IMR-90 (cell line): ENCODE measurements around the gene ZBTB48. TPM values are rescaled to one million over a fixed set of nuclear protein-coding genes. Genes with fewer than 3 reads are reported as not detected.

ENCODE experiments used
- ATAC-seq: fragments of 200-7000 bp; cut with Tn5 transposase; 2 replicates; pipeline ENCODE4 v1.9.1; 2020; ENCODE audit warnings: low read depth, mild to moderate bottlenecking, moderate library complexity
- BruUV-seq: library from RNA; stranded (reverse); fragments of 400-500 nt; replicated peaks from 2 replicates; lab custom pipeline; 2021; lab: Mats Ljungman, UMichigan
- CTCF ChIA-PET: fragments of 300-600 bp; formaldehyde crosslinking; extraction: SDS; loops from one replicate; lab custom pipeline; 2021; ENCODE audit warnings: antibody characterized with exemption; lab: Yijun Ruan, JAX
- POLR2A ChIA-PET: fragments of 300-600 bp; sonication (Branson Sonifier 250); formaldehyde crosslinking; loops from one replicate; lab custom pipeline; 2022; ENCODE audit warnings: antibody characterized with exemption; ENCODE audit not compliant: unreplicated experiment; lab: Charles Lee
- DNase-seq: peaks from one replicate; pipeline ENCODE4 v3.0.0; 2013
- H2AFZ ChIP-seq: replicated peaks from 2 replicates; pipeline ENCODE3; 2013; ENCODE audit warnings: low read length, mild to moderate bottlenecking; ENCODE audit not compliant: poor library complexity
- H2AK5ac ChIP-seq: 2 replicates; pipeline ENCODE4 v1.6.1; 2013; ENCODE audit warnings: low read depth, low read length, inconsistent platforms
- H2AK9ac ChIP-seq: replicated peaks from 2 replicates; pipeline ENCODE3; 2013; ENCODE audit warnings: mild to moderate bottlenecking, low read depth, low read length, moderate library complexity; ENCODE audit not compliant: poor library complexity
- H2BK120ac ChIP-seq: 2 replicates; pipeline ENCODE4 v1.6.1; 2013; ENCODE audit warnings: low read depth, low read length, inconsistent platforms
- H2BK15ac ChIP-seq: 3 replicates; pipeline ENCODE4 v1.6.1; 2013; ENCODE audit warnings: low read depth, low read length, inconsistent platforms
- H2BK20ac ChIP-seq: 2 replicates; pipeline ENCODE4 v1.6.1; 2013; ENCODE audit warnings: low read depth, mild to moderate bottlenecking, inconsistent platforms, low read length, moderate library complexity
- H2BK5ac ChIP-seq: 2 replicates; pipeline ENCODE4 v1.6.1; 2013; ENCODE audit warnings: mild to moderate bottlenecking, low read depth, low read length, inconsistent platforms; ENCODE audit not compliant: poor library complexity, severe bottlenecking
- H3K14ac ChIP-seq: replicated peaks from 2 replicates; pipeline ENCODE4 v1.6.1; 2013; ENCODE audit warnings: low read depth, low read length, inconsistent platforms
- H3K18ac ChIP-seq: 2 replicates; pipeline ENCODE4 v1.6.1; 2013; ENCODE audit warnings: low read depth, low read length, control low read depth
- H3K23ac ChIP-seq: 2 replicates; pipeline ENCODE4 v1.6.1; 2013; ENCODE audit warnings: low read depth, low read length, inconsistent platforms
- H3K27ac ChIP-seq: 2 replicates; pipeline ENCODE4 v1.5.1; 2013; ENCODE audit warnings: mild to moderate bottlenecking, control low read depth, low read length; ENCODE audit not compliant: insufficient read depth
- H3K27me3 ChIP-seq: 2 replicates; pipeline ENCODE4 v1.6.1; 2013; ENCODE audit warnings: low read length; ENCODE audit not compliant: control insufficient read depth, insufficient read depth
- H3K36me3 ChIP-seq: 2 replicates; pipeline ENCODE4 v1.6.1; 2013; ENCODE audit warnings: low read length, mixed read lengths; ENCODE audit not compliant: control insufficient read depth, insufficient read depth
- H3K4ac ChIP-seq: 2 replicates; pipeline ENCODE4 v1.6.1; 2013; ENCODE audit warnings: low read depth, low read length, inconsistent platforms
- H3K4me1 ChIP-seq: 2 replicates; pipeline ENCODE4 v1.6.1; 2013; ENCODE audit warnings: low read length, mixed read lengths; ENCODE audit not compliant: control insufficient read depth, insufficient read depth
- H3K4me2 ChIP-seq: 2 replicates; pipeline ENCODE4 v1.6.1; 2013; ENCODE audit warnings: low read depth, mild to moderate bottlenecking, control low read depth, low read length, moderate library complexity
- H3K4me3 ChIP-seq: 2 replicates; pipeline ENCODE4 v1.5.1; 2013; ENCODE audit warnings: low read depth, mild to moderate bottlenecking, control low read depth, low read length, moderate library complexity; ENCODE audit not compliant: insufficient read depth
- H3K56ac ChIP-seq: 2 replicates; pipeline ENCODE4 v1.6.1; 2013; ENCODE audit warnings: low read length, inconsistent platforms; ENCODE audit not compliant: insufficient read depth; ENCODE audit errors: extremely low read depth
- H3K79me1 ChIP-seq, 2 experiments: 2 replicates each; pipeline ENCODE4 v1.6.1; 2013; ENCODE audit warnings: low read length in 2 of 2, inconsistent platforms in 1 of 2, low read depth in 1 of 2
- H3K9ac ChIP-seq: 2 replicates; pipeline ENCODE4 v1.6.1; 2013; ENCODE audit warnings: low read depth, low read length, control low read depth
- H3K9me1 ChIP-seq: 2 replicates; pipeline ENCODE4 v1.6.1; 2013; ENCODE audit warnings: low read length, inconsistent platforms; ENCODE audit not compliant: insufficient read depth
- H3K9me3 ChIP-seq: 2 replicates; pipeline ENCODE4 v1.6.1; 2013; ENCODE audit warnings: low read length; ENCODE audit not compliant: control insufficient read depth, insufficient read depth
- H4K20me1 ChIP-seq: 2 replicates; pipeline ENCODE4 v1.6.1; 2013; ENCODE audit warnings: low read length, inconsistent platforms; ENCODE audit not compliant: insufficient read depth
- H4K5ac ChIP-seq: 2 replicates; pipeline ENCODE4 v1.6.1; 2013; ENCODE audit warnings: mild to moderate bottlenecking, low read depth, low read length, control low read depth
- H4K8ac ChIP-seq, 2 experiments: 2 replicates each; pipeline ENCODE4 v1.6.1; 2013; ENCODE audit warnings: low read depth in 2 of 2, low read length in 2 of 2, control low read depth in 1 of 2, inconsistent platforms in 1 of 2
- H4K91ac ChIP-seq: 2 replicates; pipeline ENCODE4 v1.6.1; 2013; ENCODE audit warnings: low read depth, low read length, inconsistent platforms; ENCODE audit not compliant: insufficient read depth
- CHD1 ChIP-seq: IDR thresholded peaks from 2 replicates; pipeline ENCODE4 v1.6.1; 2012; ENCODE audit warnings: low read depth, low read length, improper control_type of control experiment
- MAFK ChIP-seq: IDR thresholded peaks from 2 replicates; pipeline ENCODE4 v1.6.1; 2012; ENCODE audit warnings: low read depth, low read length, improper control_type of control experiment
- MAZ ChIP-seq: IDR thresholded peaks from 2 replicates; pipeline ENCODE4 v1.6.1; 2012; ENCODE audit warnings: low read depth, mild to moderate bottlenecking, low read length, improper control_type of control experiment, moderate library complexity, borderline replicate concordance
- MXI1 ChIP-seq: IDR thresholded peaks from 2 replicates; pipeline ENCODE4 v1.6.1; 2012; ENCODE audit warnings: low read depth, mild to moderate bottlenecking, low read length, moderate library complexity, borderline replicate concordance
- RAD21 ChIP-seq: IDR thresholded peaks from 2 replicates; pipeline ENCODE4 v1.6.1; 2012; ENCODE audit warnings: low read length, improper control_type of control experiment
- RCOR1 ChIP-seq: IDR thresholded peaks from 2 replicates; pipeline ENCODE4 v1.6.1; 2012; ENCODE audit warnings: mild to moderate bottlenecking, low read length, improper control_type of control experiment; ENCODE audit not compliant: insufficient replicate concordance
- RFX5 ChIP-seq: IDR thresholded peaks from 2 replicates; pipeline ENCODE4 v1.8.0; 2012; ENCODE audit warnings: low read depth, mild to moderate bottlenecking, low read length, moderate library complexity
- SMC3 ChIP-seq: fragments of 150-350 bp; IDR thresholded peaks from 2 replicates; pipeline ENCODE4 v1.6.1; 2016; ENCODE audit warnings: low read depth, mild to moderate bottlenecking, antibody characterized with exemption, low read length, moderate library complexity
- WGBS, 2 experiments: methylation state at CpG; one replicate each; pipeline versions ENCODE4 v1.1.5 to v1.1.7; 2013; ENCODE audit warnings: missing lambda C conversion rate in 2 of 2; ENCODE audit not compliant: insufficient read length in 1 of 2; ENCODE audit errors: extremely low coverage in 2 of 2; 5-methylcytosine and 5-hydroxymethylcytosine counted together
- dilution Hi-C: fragments of 300-500 bp; cut with HindIII; formaldehyde crosslinking; loops from one replicate; pipeline ENCODE4 v1.14.3; 2018; ENCODE audit warnings: low sequenced_read_pairs; ENCODE audit not compliant: unreplicated experiment
- in situ Hi-C: fragments of 300-500 bp; cut with MboI; formaldehyde crosslinking; loops from 3 replicates; pipeline ENCODE4 v1.14.3; 2019; ENCODE audit warnings: low sequenced_read_pairs, inconsistent platforms, mixed read lengths
- intact Hi-C: fragments of 100-400 bp; cut with micrococcal nuclease; formaldehyde crosslinking; loops from 2 replicates; pipeline ENCODE4 v1.10.0; 2022
- polyA plus RNA-seq, 3 experiments: library from polyadenylated mRNA; depleted of rRNA; stranded (reverse); fragments of >200 nt; gene quantifications; 2 replicates each; pipeline ENCODE4 v1.2.3, GENCODE V29; 2012; ENCODE audit warnings: low replicate concordance in 1 of 3
- total RNA-seq: library from RNA; depleted of rRNA; stranded (reverse); fragments of >200 nt; gene quantifications from 2 replicates; pipeline ENCODE4 v1.2.3, GENCODE V29; 2012
- TF ChIP-seq, protein P1 (sequence below): conservative IDR thresholded peaks from 2 replicates; pipeline ENCODE4 v1.5.1; 2012; ENCODE audit warnings: mild to moderate bottlenecking, low read depth, low read length, improper control_type of control experiment
- TF ChIP-seq, protein P2 (sequence below): fragments of 150-350 bp; IDR thresholded peaks from 2 replicates; pipeline ENCODE4 v1.6.1; 2016; ENCODE audit warnings: low read depth, mild to moderate bottlenecking, low read length, moderate library complexity, borderline replicate concordance
- TF ChIP-seq, protein P3 (sequence below): fragments of 150-350 bp; IDR thresholded peaks from 2 replicates; pipeline ENCODE4 v1.6.1; 2017; ENCODE audit warnings: mild to moderate bottlenecking, antibody characterized with exemption, low read length, low read depth

Gene ZBTB48
- total and polyA plus RNA-seq, 2 of the 4 experiments (the other 2 are of a cell fraction): 9.3 to 17.5 TPM

GRCh38 chr1:6554031-6554906, 25.5 kb upstream of the ZBTB48 start, which contains the start of gene NOL9:
Gene NOL9 (minus strand): TSS chr1:6554513. CDS start chr1:6554502, 11 bp downstream.
- Histone ChIP-seq H4K91ac (peak within 1 kb of the TSS; percentile 41; the same call in 1 of the 2 replicates), H3K14ac (peak within 1 kb of the TSS; percentile 44; the same call in 1 of the 2 replicates), H3K18ac (no peak within 1 kb of the TSS), H3K9ac (peak within 1 kb of the TSS; percentile 48), H3K79me1 (peaks cover 14 to 25% of the 10 kb centered on the region in 2 experiments), H2BK15ac (no peak within 1 kb of the TSS), H3K27ac (peak within 1 kb of the TSS; percentile 64; the same call in 1 of the 2 replicates), H4K20me1 (0 out of 2 replicates have a peak, but pooled peaks cover 9% of the 10 kb centered on the region), H4K8ac (peak within 1 kb of the TSS; percentile 85 to 88), H4K5ac (peak within 1 kb of the TSS; percentile 10), H2BK5ac (peak within 1 kb of the TSS; percentile 56), H3K4me2 (peak within 1 kb of the TSS; percentile 96), H3K56ac (peak within 1 kb of the TSS; percentile 58; the same call in 1 of the 2 replicates), H3K9me1 (peaks cover 4% of the 10 kb centered on the region; the same call in 1 of the 2 replicates), H2AK5ac (peak within 1 kb of the TSS; percentile 59), H2AK9ac (peak within 1 kb of the TSS; percentile 96), H3K23ac (0 out of 2 replicates have a peak within 1 kb of the TSS, but pooled peaks have one; percentile 59), H3K36me3 (peaks cover 6% of the 10 kb centered on the region), H3K9me3 (no peaks in the 10 kb centered on the region), H3K4me3 (peak within 1 kb of the TSS; percentile 75), H2BK20ac (no peak within 1 kb of the TSS), H3K4ac (peak within 1 kb of the TSS; percentile 39; the same call in 1 of the 2 replicates), H3K4me1 (peaks cover 5% of the 10 kb centered on the region), H2AFZ (peak within 1 kb of the TSS; percentile 95), H3K27me3 (no peaks in the 10 kb centered on the region), H2BK120ac (0 out of 2 replicates have a peak within 1 kb of the TSS, but pooled peaks have one; percentile 44)
- in situ Hi-C loops (no loop called here), intact Hi-C loops (loop anchor here (1.0 kb wide), 1 partner anchor 68 kb away; no protein-coding TSS in a partner anchor), dilution Hi-C loops (no loop called here)
- BruUV-seq: no TSS peak
- peak; percentile 99 for ATAC-seq
- 9% methylated on average over 26 of the region's 87 CpGs; no CpG with 5 or more reads in 1 of the 2 experiments for WGBS, 2 experiments
- CTCF ChIA-PET: interaction anchor here (0.6 to 1.2 kb wide), 7 partner anchors 11 to 1505 kb away, joined by 3 to 7 read pairs (median 4); no protein-coding TSS in a partner anchor
- DNase-seq: peak; percentile 85
- POLR2A ChIA-PET: no interaction called here
- no peak for TF ChIP-seq MAFK
- TF ChIP-seq, protein P1, sequence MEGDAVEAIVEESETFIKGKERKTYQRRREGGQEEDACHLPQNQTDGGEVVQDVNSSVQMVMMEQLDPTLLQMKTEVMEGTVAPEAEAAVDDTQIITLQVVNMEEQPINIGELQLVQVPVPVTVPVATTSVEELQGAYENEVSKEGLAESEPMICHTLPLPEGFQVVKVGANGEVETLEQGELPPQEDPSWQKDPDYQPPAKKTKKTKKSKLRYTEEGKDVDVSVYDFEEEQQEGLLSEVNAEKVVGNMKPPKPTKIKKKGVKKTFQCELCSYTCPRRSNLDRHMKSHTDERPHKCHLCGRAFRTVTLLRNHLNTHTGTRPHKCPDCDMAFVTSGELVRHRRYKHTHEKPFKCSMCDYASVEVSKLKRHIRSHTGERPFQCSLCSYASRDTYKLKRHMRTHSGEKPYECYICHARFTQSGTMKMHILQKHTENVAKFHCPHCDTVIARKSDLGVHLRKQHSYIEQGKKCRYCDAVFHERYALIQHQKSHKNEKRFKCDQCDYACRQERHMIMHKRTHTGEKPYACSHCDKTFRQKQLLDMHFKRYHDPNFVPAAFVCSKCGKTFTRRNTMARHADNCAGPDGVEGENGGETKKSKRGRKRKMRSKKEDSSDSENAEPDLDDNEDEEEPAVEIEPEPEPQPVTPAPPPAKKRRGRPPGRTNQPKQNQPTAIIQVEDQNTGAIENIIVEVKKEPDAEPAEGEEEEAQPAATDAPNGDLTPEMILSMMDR: peak; percentile 92
- no peak for TF ChIP-seq CHD1
- peak; percentile 92 for TF ChIP-seq MAZ
- no peak for TF ChIP-seq RCOR1
- TF ChIP-seq, protein P2, sequence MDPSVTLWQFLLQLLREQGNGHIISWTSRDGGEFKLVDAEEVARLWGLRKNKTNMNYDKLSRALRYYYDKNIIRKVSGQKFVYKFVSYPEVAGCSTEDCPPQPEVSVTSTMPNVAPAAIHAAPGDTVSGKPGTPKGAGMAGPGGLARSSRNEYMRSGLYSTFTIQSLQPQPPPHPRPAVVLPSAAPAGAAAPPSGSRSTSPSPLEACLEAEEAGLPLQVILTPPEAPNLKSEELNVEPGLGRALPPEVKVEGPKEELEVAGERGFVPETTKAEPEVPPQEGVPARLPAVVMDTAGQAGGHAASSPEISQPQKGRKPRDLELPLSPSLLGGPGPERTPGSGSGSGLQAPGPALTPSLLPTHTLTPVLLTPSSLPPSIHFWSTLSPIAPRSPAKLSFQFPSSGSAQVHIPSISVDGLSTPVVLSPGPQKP: no peak
- no peak for TF ChIP-seq RFX5
- TF ChIP-seq, protein P3, sequence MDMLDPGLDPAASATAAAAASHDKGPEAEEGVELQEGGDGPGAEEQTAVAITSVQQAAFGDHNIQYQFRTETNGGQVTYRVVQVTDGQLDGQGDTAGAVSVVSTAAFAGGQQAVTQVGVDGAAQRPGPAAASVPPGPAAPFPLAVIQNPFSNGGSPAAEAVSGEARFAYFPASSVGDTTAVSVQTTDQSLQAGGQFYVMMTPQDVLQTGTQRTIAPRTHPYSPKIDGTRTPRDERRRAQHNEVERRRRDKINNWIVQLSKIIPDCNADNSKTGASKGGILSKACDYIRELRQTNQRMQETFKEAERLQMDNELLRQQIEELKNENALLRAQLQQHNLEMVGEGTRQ: peak; percentile 5; the same call in 1 of the 2 replicates
- peak; percentile 75 for TF ChIP-seq RAD21
- peak; percentile 77; the same call in 1 of the 2 replicates for TF ChIP-seq MXI1
- TF ChIP-seq SMC3: peak; percentile 67
